Transverse colon (tissue), 4 donors: ENCODE data around the gene APOBR. TPM values are rescaled to one million over a fixed set of nuclear protein-coding genes. Genes with fewer than 3 reads are reported as not detected.
"Not testable (repeated sequence)": the region's sequence is repeated elsewhere in the genome, so short reads cannot be mapped to it uniquely, and the experiment has no call there.

Experiments used
- DNase-seq: peaks from one replicate; pipeline ENCODE4 v3.0.0-alpha.2; 2019
- H3K27ac ChIP-seq, 4 donors: fragments of 200-600 bp; sonication (generic); 2 replicates each; pipeline ENCODE4 v1.5.1; 2016 to 2018; ENCODE audit warnings: inconsistent platforms in 4 of 4
- H3K27me3 ChIP-seq: fragments of 200-600 bp; sonication (generic); 2 replicates; pipeline ENCODE4 v1.5.1; 2017; ENCODE audit warnings: inconsistent platforms
- H3K36me3 ChIP-seq, 4 donors: fragments of 200-600 bp; sonication (generic); 2 replicates each; pipeline ENCODE4 v1.5.1; 2017 to 2019; ENCODE audit warnings: inconsistent platforms in 4 of 4
- H3K4me1 ChIP-seq, 4 donors: fragments of 200-600 bp; sonication (generic); 2 replicates each; pipeline ENCODE4 v1.5.1; 2017 to 2020; ENCODE audit warnings: inconsistent platforms in 4 of 4
- H3K4me3 ChIP-seq, 4 donors: fragments of 200-600 bp; sonication (generic); 1 replicate in 1 of 4; 2 replicates in 3 of 4; pipeline versions ENCODE4 v1.5.1 to v1.6.1; 2017 to 2019; ENCODE audit warnings: inconsistent platforms in 4 of 4
- H3K9me3 ChIP-seq, 2 donors: fragments of 200-600 bp; sonication (generic); 2 replicates each; pipeline ENCODE4 v1.5.1; 2017 to 2019; ENCODE audit warnings: inconsistent platforms in 2 of 2
- CTCF ChIP-seq, 5 experiments: fragments of 200-600 bp in 3 of 5; fragments of 450-650 bp in 2 of 5; sonication (generic) in 3 of 5; IDR thresholded peaks; 1 replicate in 2 of 5; 2 replicates in 3 of 5; pipeline ENCODE4 v1.5.1; 2016 to 2017; ENCODE audit warnings: antibody characterized with exemption in 5 of 5, inconsistent platforms in 3 of 5, mild to moderate bottlenecking in 2 of 5, moderate library complexity in 1 of 5
- EP300 ChIP-seq: sonication (generic); formaldehyde crosslinking; IDR thresholded peaks from one replicate; pipeline ENCODE4 v1.6.1; 2017; ENCODE audit warnings: antibody characterized with exemption, low read depth
- POLR2A ChIP-seq: fragments of 450-650 bp; IDR thresholded peaks from one replicate; pipeline ENCODE4 v1.6.1; 2016; ENCODE audit warnings: antibody characterized with exemption, mild to moderate bottlenecking, moderate library complexity
- POLR2AphosphoS5 ChIP-seq, 3 donors: sonication (generic); formaldehyde crosslinking; IDR thresholded peaks; one replicate each; pipeline ENCODE4 v1.6.1; 2016; ENCODE audit warnings: antibody characterized with exemption in 3 of 3
- WGBS, 2 donors: methylation state at CpG; one replicate each; pipeline ENCODE4 v1.1.5; 2018; ENCODE audit warnings: low coverage in 1 of 2; 5-methylcytosine and 5-hydroxymethylcytosine counted together
- in situ Hi-C, 4 donors: fragments of 200-750 bp; cut with MboI; loops; one replicate each; pipeline versions ENCODE4 v1.15.0 to v1.15.1; 2017; ENCODE audit warnings: low sequenced_read_pairs in 3 of 4, low pct_ligation_motif_present in 1 of 4, low pct_unique_long_range_greater_than_20kb in 1 of 4
- intact Hi-C: fragments of 100-400 bp; cut with DNase I; formaldehyde crosslinking; loops from one replicate; pipeline ENCODE4 v1.15.1; 2023; ENCODE audit warnings: low total_unique reads
- total RNA-seq, 4 donors: library from RNA; depleted of rRNA; stranded (reverse); fragments of >200 nt; gene quantifications; one replicate each; pipeline ENCODE4 v1.1.0, GENCODE V29; 2016

Gene APOBR
- total RNA-seq, 4 donors from 2014 or later = 60.0 to 96.9 (median 61.7) TPM

- no peak for TF ChIP-seq EP300
- TF ChIP-seq CTCF (IDR thresholded peaks at IDR 0.05) = no peak
- intact Hi-C loops (no loop called here), in situ Hi-C loops (no loop called here)
- DNase-seq = no peak
- Histone ChIP-seq H3K36me3 (no peaks in the 10 kb centered on the region), H3K4me3 (no peak overlapping the region), H3K9me3 (no peaks in the 10 kb centered on the region), H3K27me3 (no peaks in the 10 kb centered on the region), H3K4me1 (peaks cover 0 to 36% (median 26%) of the 10 kb centered on the region in 4 donors), H3K27ac (no peak overlapping the region)
- WGBS, 2 donors = 89% methylated on average over 32 of the region's 33 CpGs; no CpG with 5 or more reads in 1 of the 2 donors
Observed at GRCh38 chr16:28497861-28498599, 3.6 kb downstream of the APOBR start.

GRCh38 chr16:28498666-28499381 lies 4.4 kb downstream of the APOBR start:
- Histone ChIP-seq H3K27me3 (no peaks in the 10 kb centered on the region), H3K36me3 (no peaks in the 10 kb centered on the region), H3K4me3 (no peak overlapping the region), H3K9me3 (no peaks in the 10 kb centered on the region), H3K27ac (no peak overlapping the region), H3K4me1 (peaks cover 0 to 28% (median 18%) of the 10 kb centered on the region in 4 donors)
- no peak for TF ChIP-seq CTCF (IDR thresholded peaks at IDR 0.05)
- 84% methylated on average over 15 of the region's 15 CpGs; no CpG with 5 or more reads in 1 of the 2 donors for WGBS, 2 donors
- no peak for DNase-seq
- intact Hi-C loops = no loop called here
- in situ Hi-C loops = no loop called here

DNA sequence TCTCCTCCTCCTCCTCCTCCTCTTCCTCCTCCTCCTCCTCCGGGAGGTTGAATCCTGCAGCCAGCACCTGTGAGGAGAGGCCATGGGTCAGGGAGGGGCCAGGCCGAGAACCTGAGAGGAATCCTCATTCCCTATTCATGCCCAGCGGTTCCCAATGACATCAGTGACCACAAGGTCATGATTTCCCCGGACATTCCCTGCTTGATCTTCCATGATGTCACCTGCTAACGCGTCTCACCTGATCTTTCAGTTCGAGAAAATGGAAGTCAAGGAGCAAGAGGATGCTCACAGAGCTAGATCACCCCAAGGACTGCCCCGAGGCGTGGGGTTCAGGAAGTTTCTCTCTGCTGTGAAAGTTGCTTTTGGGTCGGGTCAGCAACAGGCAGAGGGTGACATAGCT lies 5.4 kb downstream of the APOBR start:
- peaks cover under 1 to 22% (median 13%) of the 10 kb centered on the region in 4 donors for H3K4me1 ChIP-seq
- H3K36me3 ChIP-seq = no peaks in the 10 kb centered on the region
- TF ChIP-seq POLR2AphosphoS5 (IDR thresholded peaks at IDR 0.05) (no peak), CTCF (IDR thresholded peaks at IDR 0.05) (no peak), POLR2A (no peak), EP300 (no peak)
- no peaks in the 10 kb centered on the region for H3K27me3 ChIP-seq
- in situ Hi-C loops (no loop called here), intact Hi-C loops (no loop called here)
- DNase-seq = no peak
- no peak overlapping the region for H3K4me3 ChIP-seq
- H3K27ac ChIP-seq = no peak overlapping the region
- 74% methylated on average over 10 of the region's 10 CpGs; no CpG with 5 or more reads in 1 of the 2 donors for WGBS, 2 donors
- no peaks in the 10 kb centered on the region for H3K9me3 ChIP-seq

- in situ Hi-C loops, DNase-seq, H3K27ac ChIP-seq, H3K4me3 ChIP-seq, H3K27me3 ChIP-seq, intact Hi-C loops, H3K36me3 ChIP-seq, H3K9me3 ChIP-seq: not testable (repeated sequence)
- 80 to 82% methylated on average over 9 to 18 of the region's 18 CpGs for WGBS, 2 donors
- H3K4me1 ChIP-seq = peaks cover 4 to 17% (median 12%) of the 10 kb centered on the region in 4 donors
Observed at GRCh38 chr16:28500476-28501180, 6.2 kb downstream of the APOBR start.
